MM.1S (cell line): ENCODE data around the gene UBE2J2.

Experiments used
- DNase-seq: peaks from one replicate; pipeline ENCODE4 v3.0.0-alpha.2; 2015
- H2AFZ ChIP-seq: fragments of 300-600 bp; sonication (generic); 2 replicates; pipeline ENCODE4 v1.6.0; 2016; ENCODE audit warnings: antibody characterized with exemption, low read length
- H3F3A ChIP-seq: fragments of 300-600 bp; sonication (generic); 2 replicates; pipeline ENCODE4 v1.6.1; 2016; ENCODE audit warnings: mild to moderate bottlenecking, antibody characterized with exemption, low read length, moderate library complexity, mixed read lengths; ENCODE audit not compliant: insufficient read depth
- H3K27ac ChIP-seq: fragments of 300-600 bp; sonication (generic); 2 replicates; pipeline ENCODE4 v1.5.1; 2016; ENCODE audit warnings: mild to moderate bottlenecking, low read length
- H3K27me3 ChIP-seq: fragments of 300-600 bp; sonication (generic); replicated peaks from 2 replicates; pipeline ENCODE4 v1.6.0; 2016; ENCODE audit warnings: low read length; ENCODE audit not compliant: insufficient read depth
- H3K36me3 ChIP-seq: fragments of 300-600 bp; sonication (generic); replicated peaks from 2 replicates; pipeline ENCODE4 v1.6.1; 2016; ENCODE audit warnings: mild to moderate bottlenecking, low read length, mixed read lengths; ENCODE audit not compliant: insufficient read depth
- H3K4me1 ChIP-seq: fragments of 300-600 bp; sonication (generic); 2 replicates; pipeline ENCODE4 v1.6.1; 2016; ENCODE audit warnings: low read length, mixed read lengths
- H3K4me2 ChIP-seq: fragments of 300-600 bp; sonication (generic); 2 replicates; pipeline ENCODE4 v1.6.0; 2016; ENCODE audit warnings: low read depth, low read length
- H3K4me3 ChIP-seq: fragments of 300-600 bp; sonication (generic); 2 replicates; pipeline ENCODE4 v1.5.1; 2016; ENCODE audit warnings: low read length, mixed read lengths
- H3K79me2 ChIP-seq: fragments of 300-600 bp; sonication (generic); 2 replicates; pipeline ENCODE4 v1.6.1; 2016; ENCODE audit warnings: mixed run types, low read length, mixed read lengths
- H3K9ac ChIP-seq: fragments of 300-600 bp; sonication (generic); 2 replicates; pipeline ENCODE4 v1.6.1; 2016; ENCODE audit warnings: low read length, mixed read lengths
- H3K9me2 ChIP-seq: fragments of 300-600 bp; sonication (generic); replicated peaks from 2 replicates; pipeline ENCODE4 v1.6.1; 2016; ENCODE audit warnings: mild to moderate bottlenecking, low read length, mixed read lengths; ENCODE audit not compliant: insufficient read depth
- H3K9me3 ChIP-seq: fragments of 300-600 bp; sonication (generic); replicated peaks from 2 replicates; pipeline ENCODE4 v1.6.1; 2016; ENCODE audit warnings: mild to moderate bottlenecking, low read length, mixed read lengths; ENCODE audit not compliant: insufficient read depth
- H4K20me1 ChIP-seq: fragments of 300-600 bp; sonication (generic); 2 replicates; pipeline ENCODE4 v1.6.1; 2016; ENCODE audit warnings: mild to moderate bottlenecking, low read length, moderate library complexity, mixed read lengths; ENCODE audit not compliant: insufficient read depth
- CTCF ChIP-seq: fragments of 300-600 bp; sonication (generic); IDR thresholded peaks from 2 replicates; pipeline ENCODE4 v1.5.1; 2016; ENCODE audit warnings: antibody characterized with exemption, low read length, mixed read lengths
- EZH2 ChIP-seq: fragments of 300-600 bp; sonication (generic); optimal IDR thresholded peaks from 2 replicates; pipeline ENCODE3; 2017; ENCODE audit warnings: low read depth, mild to moderate bottlenecking, antibody characterized with exemption, low read length, mixed read lengths
- EZH2phosphoT487 ChIP-seq: fragments of 300-600 bp; sonication (generic); IDR thresholded peaks from 2 replicates; pipeline ENCODE4 v1.6.1; 2018; ENCODE audit warnings: antibody characterized with exemption, low read length

UBE2J2 gene

DNA sequence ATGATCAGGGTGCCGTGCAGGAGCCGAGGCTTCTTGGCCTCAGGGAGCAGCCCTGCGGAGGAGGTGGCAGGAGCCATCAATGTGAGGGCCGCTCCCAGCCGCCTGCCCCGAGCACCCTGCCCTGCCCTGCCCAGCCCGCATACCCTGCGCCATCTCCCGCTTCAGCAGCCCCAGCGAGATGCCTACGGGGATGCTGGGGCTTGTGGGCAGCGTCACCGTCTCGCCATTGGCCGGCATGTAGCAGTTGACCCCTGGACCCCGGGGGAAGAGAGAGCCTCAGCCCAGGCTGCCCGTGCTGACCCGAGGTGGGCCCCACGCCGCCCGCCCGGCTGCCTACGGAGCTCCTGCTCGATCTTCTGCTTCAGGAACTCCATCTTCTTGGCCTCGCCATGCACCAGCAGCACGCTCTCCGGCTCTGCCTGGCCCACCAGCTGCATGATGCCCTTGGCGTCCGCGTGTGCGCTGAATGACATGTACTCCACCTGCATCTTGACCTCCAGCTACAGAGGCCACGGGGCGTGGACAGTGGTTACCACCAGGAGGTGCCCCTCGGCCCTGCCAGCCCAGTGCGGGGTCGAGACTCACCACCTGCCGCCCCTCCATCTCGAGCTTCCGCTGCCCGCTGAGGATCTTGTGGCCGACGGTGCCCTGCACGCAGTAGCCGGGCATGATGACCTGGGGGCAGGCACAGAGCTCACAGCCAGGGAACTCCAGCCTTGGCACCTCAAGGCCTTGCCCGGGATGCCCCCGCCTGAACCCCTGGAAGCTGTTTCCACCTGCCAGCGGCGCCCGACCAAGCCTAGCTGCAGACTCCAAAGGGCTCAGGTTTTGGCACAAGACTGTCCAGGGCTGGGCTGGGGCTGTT, 39.0 kb upstream of the UBE2J2 start:
- Histone ChIP-seq H4K20me1 (no peaks in the 10 kb centered on the region), H3K9ac (no peak overlapping the region), H2AFZ (no peak overlapping the region), H3K79me2 (peaks cover 47% of the 10 kb centered on the region), H3K36me3 (0 out of 2 replicates have a peak, but pooled peaks cover 7% of the 10 kb centered on the region), H3K4me2 (no peak overlapping the region), H3K4me3 (no peak overlapping the region), H3F3A (peaks cover 7% of the 10 kb centered on the region; the same call in 1 of the 2 replicates), H3K4me1 (no peaks in the 10 kb centered on the region; the same call in 1 of the 2 replicates), H3K9me3 (no peaks in the 10 kb centered on the region), H3K9me2 (no peaks in the 10 kb centered on the region), H3K27me3 (no peaks in the 10 kb centered on the region), H3K27ac (no peak overlapping the region)
- TF ChIP-seq EZH2: no peak
- no peak for TF ChIP-seq EZH2phosphoT487
- no peak for TF ChIP-seq CTCF
- no peak for DNase-seq

GRCh38 chr1:1311107-1312104, 37.8 kb upstream of the UBE2J2 start:
- Histone ChIP-seq H3K9me3 (no peaks in the 10 kb centered on the region), H3K4me3 (no peak overlapping the region), H2AFZ (no peak overlapping the region), H3K9me2 (no peaks in the 10 kb centered on the region), H3K27me3 (no peaks in the 10 kb centered on the region), H3K9ac (no peak overlapping the region), H3K4me2 (no peak overlapping the region), H3F3A (peaks cover 3% of the 10 kb centered on the region; the same call in 1 of the 2 replicates), H4K20me1 (no peaks in the 10 kb centered on the region), H3K36me3 (0 out of 2 replicates have a peak, but pooled peaks cover 2% of the 10 kb centered on the region), H3K4me1 (peaks cover 7% of the 10 kb centered on the region), H3K79me2 (peaks cover 52% of the 10 kb centered on the region), H3K27ac (no peak overlapping the region)
- TF ChIP-seq CTCF (no peak), EZH2 (no peak), EZH2phosphoT487 (no peak)
- DNase-seq: no peak

GRCh38 chr1:1310476-1311053, 36.9 kb upstream of the UBE2J2 start:
- Histone ChIP-seq H3K36me3 (0 out of 2 replicates have a peak, but pooled peaks cover 2% of the 10 kb centered on the region), H3K9ac (no peak overlapping the region), H3K27me3 (no peaks in the 10 kb centered on the region), H3K79me2 (peaks cover 59% of the 10 kb centered on the region), H3K9me3 (no peaks in the 10 kb centered on the region), H3F3A (peaks cover 3% of the 10 kb centered on the region; the same call in 1 of the 2 replicates), H3K4me1 (peaks cover 10% of the 10 kb centered on the region), H3K4me3 (no peak overlapping the region), H2AFZ (no peak overlapping the region), H4K20me1 (no peaks in the 10 kb centered on the region), H3K4me2 (peak overlapping the region; percentile 97; the same call in 1 of the 2 replicates), H3K27ac (no peak overlapping the region), H3K9me2 (no peaks in the 10 kb centered on the region)
- TF ChIP-seq EZH2phosphoT487 (no peak), CTCF (no peak), EZH2 (no peak)
- no peak for DNase-seq
